Spleen (tissue), 11 donors: Measurements from ENCODE around the gene PLPP1. TPM values are rescaled to one million over a fixed set of nuclear protein-coding genes. Genes with fewer than 3 reads are reported as not detected.
A peak's percentile ranks its signal among the peaks of the same experiment; 100 is the strongest.

ENCODE experiments used
- DNase-seq: peaks from one replicate; pipeline ENCODE4 v3.0.0-alpha.2; 2020
- H3K27ac ChIP-seq, 8 donors: fragments of 200-600 bp; sonication (generic) in 7 of 8; 1 replicate in 4 of 8; 2 replicates in 4 of 8; pipeline versions ENCODE4 v1.5.0 to v1.8.0; 2016 to 2021; ENCODE audit warnings: inconsistent platforms in 4 of 8, mild to moderate bottlenecking in 4 of 8, moderate library complexity in 1 of 8
- H3K27me3 ChIP-seq, 7 donors: fragments of 200-600 bp; sonication (generic) in 6 of 7; replicated peaks in 1 of 7; 1 replicate in 4 of 7; 2 replicates in 3 of 7; pipeline versions ENCODE4 v1.5.0 to v1.8.0; 2016 to 2021; ENCODE audit warnings: inconsistent platforms in 3 of 7, mild to moderate bottlenecking in 1 of 7
- H3K36me3 ChIP-seq, 6 donors: fragments of 200-600 bp; sonication (generic) in 5 of 6; 1 replicate in 4 of 6; 2 replicates in 2 of 6; pipeline versions ENCODE4 v1.5.0 to v1.8.0; 2016 to 2021; ENCODE audit warnings: inconsistent platforms in 2 of 6
- H3K4me1 ChIP-seq, 6 donors: fragments of 200-600 bp; sonication (generic) in 5 of 6; 1 replicate in 3 of 6; 2 replicates in 3 of 6; pipeline versions ENCODE4 v1.5.0 to v1.8.0; 2016 to 2021; ENCODE audit warnings: inconsistent platforms in 3 of 6
- H3K4me3 ChIP-seq, 8 donors: fragments of 200-600 bp; sonication (generic) in 7 of 8; 1 replicate in 4 of 8; 2 replicates in 4 of 8; pipeline versions ENCODE4 v1.5.0 to v1.8.0; 2016 to 2021; ENCODE audit warnings: inconsistent platforms in 4 of 8, mild to moderate bottlenecking in 4 of 8, moderate library complexity in 2 of 8
- H3K9me3 ChIP-seq, 8 donors: fragments of 200-600 bp; sonication (generic) in 7 of 8; 1 replicate in 4 of 8; 2 replicates in 4 of 8; pipeline versions ENCODE4 v1.5.0 to v1.8.0; 2016 to 2021; ENCODE audit warnings: inconsistent platforms in 4 of 8
- CTCF ChIP-seq, 11 experiments: fragments of 200-600 bp in 7 of 11; fragments of 450-650 bp in 4 of 11; sonication (generic) in 4 of 11; IDR thresholded peaks in 8 of 11; conservative IDR thresholded peaks in 3 of 11; 1 replicate in 7 of 11; 2 replicates in 4 of 11; pipeline versions ENCODE4 v1.4.0 to v1.8.0; 2016 to 2021; ENCODE audit warnings: antibody characterized with exemption in 11 of 11, inconsistent platforms in 4 of 11, mild to moderate bottlenecking in 1 of 11
- POLR2A ChIP-seq, 3 donors: fragments of 450-650 bp; IDR thresholded peaks; one replicate each; pipeline ENCODE4 v1.5.1; 2017; ENCODE audit warnings: antibody characterized with exemption in 3 of 3, mild to moderate bottlenecking in 1 of 3
- POLR2AphosphoS5 ChIP-seq, 3 donors: sonication (generic); formaldehyde crosslinking; IDR thresholded peaks; one replicate each; pipeline ENCODE4 v1.5.1; 2017; ENCODE audit warnings: antibody characterized with exemption in 3 of 3
- WGBS, 5 donors: extraction: QIAGEN DNeasy Blood & Tissue Kit in 3 of 5; methylation state at CpG; one replicate each; pipeline versions ENCODE4 v1.1.5 to v1.1.7; 2013 to 2018; 5-methylcytosine and 5-hydroxymethylcytosine counted together
- intact Hi-C: fragments of 100-400 bp; cut with DNase I; formaldehyde crosslinking; loops from one replicate; pipeline ENCODE4 v1.15.0; 2023; ENCODE audit warnings: low total_unique reads
- polyA plus RNA-seq, 3 donors: library from polyadenylated mRNA; stranded (reverse); fragments of 200-250 nt; gene quantifications; one replicate each; pipeline ENCODE4 v1.2.1, GENCODE V29; 2013
- total RNA-seq, 7 donors: library from RNA; depleted of rRNA in 3 of 7; stranded (reverse); fragments of >200 nt in 3 of 7; fragmentation: NEBNext Ultra II Directional in 4 of 7; extraction: Animal tissue kit (Norgen Biotek cat#: 25700) in 4 of 7; gene quantifications; one replicate each; pipeline versions ENCODE4 v1.1.0 to v1.2.1, GENCODE V29; 2016 to 2021
- donor health status: healthy with polysubstance abuse.
- donor health status: DM: no; HTN: no; CAD: no; lungs with moderate emphysema.
- donor health status: DM: no; HTN: no; CAD: no.
- donor health status: Bipolar disorder and iron deficiency.
- donor health status: healthy.
- donor health status: DM: no; HTN: no; CAD: no.
- donor health status: DM: yes; HTN: yes; CAD: no.

PLPP1 gene
- total and polyA plus RNA-seq, 10 donors: 17.0 to 95.5 (median 39.2) TPM

- Histone ChIP-seq H3K4me3 (no peak overlapping the region), H3K9me3 (peaks cover 0 to 13% (median 6%) of the 10 kb centered on the region in 8 donors), H3K27ac (peak overlapping the region in 7 of 8 donors; percentile 18 to 65 (median 57)), H3K27me3 (no peaks in the 10 kb centered on the region), H3K36me3 (peaks cover 0 to 30% (median 0%) of the 10 kb centered on the region in 6 donors), H3K4me1 (peaks cover 0 to 22% (median 10%) of the 10 kb centered on the region in 6 donors)
- DNase-seq: no peak
- intact Hi-C loops: no loop called here
- WGBS, 5 donors: 58 to 75% (median 67%) methylated on average over 6 of the region's 6 CpGs
- TF ChIP-seq POLR2A (IDR thresholded peaks at IDR 0.05): no peak
- no peak for TF ChIP-seq CTCF (IDR thresholded peaks at IDR 0.05 in 8 of 11, conservative IDR thresholded peaks at IDR 0.05 in 3 of 11)
- TF ChIP-seq POLR2AphosphoS5 (IDR thresholded peaks at IDR 0.05): no peak
These were observed 94.5 kb downstream of the PLPP1 start for GRCh38 chr5:55440188-55440646.

GRCh38 chr5:55438998-55439397 lies 95.8 kb downstream of the PLPP1 start:
- DNase-seq: no peak
- H3K27ac ChIP-seq: peak overlapping the region in 7 of 8 donors; percentile 18 to 65 (median 58)
- peaks cover 0 to 22% (median 10%) of the 10 kb centered on the region in 6 donors for H3K4me1 ChIP-seq
- intact Hi-C loops: no loop called here
- peaks cover 0 to 30% (median 0%) of the 10 kb centered on the region in 6 donors for H3K36me3 ChIP-seq
- H3K27me3 ChIP-seq: no peaks in the 10 kb centered on the region
- TF ChIP-seq CTCF (IDR thresholded peaks at IDR 0.05 in 8 of 11, conservative IDR thresholded peaks at IDR 0.05 in 3 of 11): no peak
- TF ChIP-seq POLR2A (IDR thresholded peaks at IDR 0.05): no peak
- TF ChIP-seq POLR2AphosphoS5 (IDR thresholded peaks at IDR 0.05): no peak
- 82 to 97% (median 87%) methylated on average over 4 of the region's 4 CpGs for WGBS, 5 donors
- H3K9me3 ChIP-seq: peaks cover 0 to 25% (median 18%) of the 10 kb centered on the region in 8 donors
- no peak overlapping the region for H3K4me3 ChIP-seq

- H3K27ac ChIP-seq: peak overlapping the region in 5 of 8 donors; percentile 44 to 65 (median 58)
- H3K4me1 ChIP-seq: peaks cover 0 to 22% (median 10%) of the 10 kb centered on the region in 6 donors
- peaks cover 0 to 37% (median 29%) of the 10 kb centered on the region in 8 donors for H3K9me3 ChIP-seq
- no peaks in the 10 kb centered on the region for H3K27me3 ChIP-seq
- H3K36me3 ChIP-seq: peaks cover 0 to 30% (median 0%) of the 10 kb centered on the region in 6 donors
- DNase-seq: no peak
- intact Hi-C loops: no loop called here
- H3K4me3 ChIP-seq: no peak overlapping the region
- TF ChIP-seq POLR2A (IDR thresholded peaks at IDR 0.05): no peak
- TF ChIP-seq CTCF (IDR thresholded peaks at IDR 0.05 in 8 of 11, conservative IDR thresholded peaks at IDR 0.05 in 3 of 11): no peak
- TF ChIP-seq POLR2AphosphoS5 (IDR thresholded peaks at IDR 0.05): no peak
- WGBS, 5 donors: 90 to 96% (median 94%) methylated on average over 2 of the region's 2 CpGs
These were observed 96.9 kb downstream of the PLPP1 start for GRCh38 chr5:55437859-55438206.

DNA sequence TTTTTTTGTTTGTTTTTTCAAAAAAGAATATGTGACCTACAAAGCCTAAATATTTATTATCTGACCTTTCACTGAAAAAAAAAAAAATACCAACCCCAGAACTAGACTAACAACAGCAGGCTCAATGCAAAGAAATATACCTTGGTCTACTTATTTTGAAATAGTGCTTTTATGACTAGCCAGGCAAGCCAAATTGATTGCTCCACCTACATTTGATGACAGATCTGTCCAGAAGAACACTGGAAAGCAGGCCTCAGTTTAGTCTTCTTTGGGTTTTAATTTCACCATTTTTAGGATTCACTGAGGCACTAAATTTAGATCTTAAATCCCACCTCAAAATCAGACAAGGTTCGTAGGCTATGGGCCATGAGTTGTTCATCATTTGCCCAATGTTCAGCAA lies 97.3 kb downstream of the PLPP1 start:
- H3K4me1 ChIP-seq: peaks cover 0 to 22% (median 10%) of the 10 kb centered on the region in 6 donors
- peaks cover 0 to 40% (median 33%) of the 10 kb centered on the region in 8 donors for H3K9me3 ChIP-seq
- intact Hi-C loops: no loop called here
- 78 to 100% (median 89%) methylated on average over 1 of the region's 1 CpG for WGBS, 5 donors
- peaks cover 0 to 30% (median 0%) of the 10 kb centered on the region in 6 donors for H3K36me3 ChIP-seq
- H3K4me3 ChIP-seq: no peak overlapping the region
- DNase-seq: no peak
- no peaks in the 10 kb centered on the region for H3K27me3 ChIP-seq
- peak overlapping the region in 5 of 8 donors; percentile 44 to 65 (median 58) for H3K27ac ChIP-seq
- TF ChIP-seq CTCF (IDR thresholded peaks at IDR 0.05 in 8 of 11, conservative IDR thresholded peaks at IDR 0.05 in 3 of 11): no peak
